Kasumi-1 (cell line): Measurements from ENCODE around the gene THAP11.
"Not testable (repeated sequence)": the region's sequence is repeated elsewhere in the genome, so short reads cannot be mapped to it uniquely, and the experiment has no call there.

ENCODE experiments used
- DNase-seq, 2 experiments: peaks; one replicate each; lab custom pipeline; 2025; lab: John Stamatoyannopoulos, UW

Gene THAP11

GRCh38 chr16:67862623-67863583 is 20.8 kb downstream of the THAP11 start:
- no peak for DNase-seq

GRCh38 chr16:67864044-67864443 is 21.9 kb downstream of the THAP11 start:
- DNase-seq, result not testable (repeated sequence)

GRCh38 chr16:67864594-67864993 is 22.5 kb downstream of the THAP11 start:
- no peak for DNase-seq

GRCh38 chr16:67865318-67865717 is 23.2 kb downstream of the THAP11 start:
- peak in 1 of 2 experiments; percentile 19 for DNase-seq

GRCh38 chr16:67868290-67868689 is 26.2 kb downstream of the THAP11 start:
- no peak for DNase-seq

GRCh38 chr16:67869653-67870052 is 27.5 kb downstream of the THAP11 start:
- DNase-seq, result no peak

- no peak for DNase-seq
Measured at GRCh38 chr16:67871256-67871655, 29.1 kb downstream of the THAP11 start.

GRCh38 chr16:67872131-67872630 is 30.1 kb downstream of the THAP11 start:
- DNase-seq, result no peak

- DNase-seq, result peak; percentile 46 to 64
Measured at GRCh38 chr16:67872631-67873434, 30.7 kb downstream of the THAP11 start, which contains the start of gene EDC4. TSS of gene EDC4 (plus strand) at chr16:67873052. CDS start at chr16:67873262, 210 bp downstream.

- DNase-seq, result no peak
Measured at GRCh38 chr16:67873435-67874370, 31.6 kb downstream of the THAP11 start.

- DNase-seq, result no peak
Measured at GRCh38 chr16:67874372-67874771, 32.3 kb downstream of the THAP11 start.

- DNase-seq, result no peak
Measured at GRCh38 chr16:67877064-67877463, 34.9 kb downstream of the THAP11 start.

- DNase-seq, result no peak
Measured at GRCh38 chr16:67878232-67878631, 36.1 kb downstream of the THAP11 start.

- DNase-seq, result no peak
Measured at GRCh38 chr16:67878846-67879245, 36.7 kb downstream of the THAP11 start.

GRCh38 chr16:67879462-67879861 is 37.3 kb downstream of the THAP11 start:
- DNase-seq, result no peak

- DNase-seq, result no peak
Measured at GRCh38 chr16:67879936-67880335, 37.8 kb downstream of the THAP11 start.

- DNase-seq, result no peak
Measured at GRCh38 chr16:67880584-67880983, 38.5 kb downstream of the THAP11 start.

- DNase-seq, result no peak
Measured at GRCh38 chr16:67881621-67882161, 39.6 kb downstream of the THAP11 start.

- no peak for DNase-seq
Measured at GRCh38 chr16:67882374-67883145, 40.4 kb downstream of the THAP11 start.

- peak; percentile 53 to 71 for DNase-seq
Measured at GRCh38 chr16:67883146-67883871, 41.2 kb downstream of the THAP11 start.
